ENCODE results near the gene FLT4. TPM values are rescaled to one million over a fixed set of nuclear protein-coding genes. Genes with fewer than 3 reads are reported as not detected.

The FLT4 gene
- total RNA-seq, 3 donors from 2014 or later (not counting 1 experiment from before 2014, with no cell fraction given): 0.68 to 0.92 (median 0.78) TPM

GRCh38 chr5:180598316-180598701 lies 51.1 kb downstream of the FLT4 start:
- H3K4me1 ChIP-seq (ENCODE audit: control insufficient read depth, insufficient read depth, low read length): no peaks in the 10 kb centered on the region
- no peak overlapping the region for H3K27ac Mint-ChIP-seq
- no peak overlapping the region for H3K4me3 ChIP-seq (ENCODE audit: low read length)
- no peak for ATAC-seq
- H3K4me3 Mint-ChIP-seq: no peak overlapping the region
- intact Hi-C loops (cut with micrococcal nuclease): no loop called here
- no peaks in the 10 kb centered on the region for H3K9me3 ChIP-seq (ENCODE audit: control insufficient read depth, insufficient read depth, low read length)
- H3K9me3 Mint-ChIP-seq: no peaks in the 10 kb centered on the region
- WGBS (ENCODE audit: insufficient coverage): 89% methylated on average over 9 of the region's 9 CpGs
- no peaks in the 10 kb centered on the region for H3K36me3 ChIP-seq (ENCODE audit: control insufficient read depth, insufficient read depth, low read length)
- no peaks in the 10 kb centered on the region for H3K4me1 Mint-ChIP-seq
- no peaks in the 10 kb centered on the region for H3K36me3 Mint-ChIP-seq
- H3K27ac ChIP-seq (ENCODE audit: low read length): no peak overlapping the region
- DNase-seq: no peak
- H3K27me3 Mint-ChIP-seq (ENCODE audit: low read depth in 2 of 2): peaks cover 4 to 7% of the 10 kb centered on the region in 2 donors
- H3K27me3 ChIP-seq (ENCODE audit: control insufficient read depth, insufficient read depth, low read length): peaks cover 2% of the 10 kb centered on the region
- TF ChIP-seq CTCF (IDR thresholded peaks at IDR 0.05): no peak

GRCh38 chr5:180596668-180597231 lies 52.6 kb downstream of the FLT4 start:
- H3K4me3 Mint-ChIP-seq: no peak overlapping the region
- Histone ChIP-seq H3K4me1 (ENCODE audit: control insufficient read depth, insufficient read depth, low read length) (no peaks in the 10 kb centered on the region), H3K9me3 (ENCODE audit: control insufficient read depth, insufficient read depth, low read length) (no peaks in the 10 kb centered on the region), H3K27ac (ENCODE audit: low read length) (no peak overlapping the region), H3K4me3 (ENCODE audit: low read length) (no peak overlapping the region), H3K27me3 (ENCODE audit: control insufficient read depth, insufficient read depth, low read length) (peaks cover 2% of the 10 kb centered on the region), H3K36me3 (ENCODE audit: control insufficient read depth, insufficient read depth, low read length) (no peaks in the 10 kb centered on the region)
- no peak overlapping the region for H3K27ac Mint-ChIP-seq
- ATAC-seq (no peak), DNase-seq (no peak)
- peaks cover 13 to 14% of the 10 kb centered on the region in 2 donors for H3K27me3 Mint-ChIP-seq (ENCODE audit: low read depth in 2 of 2)
- no peaks in the 10 kb centered on the region for H3K9me3 Mint-ChIP-seq
- no peaks in the 10 kb centered on the region for H3K4me1 Mint-ChIP-seq
- intact Hi-C loops (cut with micrococcal nuclease): no loop called here
- no peaks in the 10 kb centered on the region for H3K36me3 Mint-ChIP-seq
- TF ChIP-seq CTCF (IDR thresholded peaks at IDR 0.05): no peak
- 61% methylated on average over 24 of the region's 24 CpGs for WGBS (ENCODE audit: insufficient coverage)

GRCh38 chr5:180596115-180596667 lies 53.2 kb downstream of the FLT4 start:
- peaks cover 2% of the 10 kb centered on the region for H3K27me3 ChIP-seq (ENCODE audit: control insufficient read depth, insufficient read depth, low read length)
- intact Hi-C loops (cut with micrococcal nuclease): no loop called here
- no peaks in the 10 kb centered on the region for H3K36me3 Mint-ChIP-seq

More at GRCh38 chr5:180596115-180596667, 53.2 kb downstream of the FLT4 start:
- no peak overlapping the region for H3K27ac ChIP-seq (ENCODE audit: low read length)
- H3K27ac Mint-ChIP-seq: no peak overlapping the region
- no peaks in the 10 kb centered on the region for H3K9me3 Mint-ChIP-seq
- ATAC-seq: no peak
- no peak for DNase-seq
- H3K4me3 Mint-ChIP-seq: no peak overlapping the region
- no peaks in the 10 kb centered on the region for H3K9me3 ChIP-seq (ENCODE audit: control insufficient read depth, insufficient read depth, low read length)
- H3K36me3 ChIP-seq (ENCODE audit: control insufficient read depth, insufficient read depth, low read length): no peaks in the 10 kb centered on the region
- peaks cover 13 to 14% of the 10 kb centered on the region in 2 donors for H3K27me3 Mint-ChIP-seq (ENCODE audit: low read depth in 2 of 2)
- WGBS (ENCODE audit: insufficient coverage): 92% methylated on average over 12 of the region's 12 CpGs
- H3K4me1 Mint-ChIP-seq: no peaks in the 10 kb centered on the region
- no peak overlapping the region for H3K4me3 ChIP-seq (ENCODE audit: low read length)
- TF ChIP-seq CTCF (IDR thresholded peaks at IDR 0.05): no peak
- no peaks in the 10 kb centered on the region for H3K4me1 ChIP-seq (ENCODE audit: control insufficient read depth, insufficient read depth, low read length)
